ENCODE data around the gene SCARF2. TPM values are rescaled to one million over a fixed set of nuclear protein-coding genes. Genes with fewer than 3 reads are reported as not detected.

Gene SCARF2
- total RNA-seq, 3 donors from 2014 or later (not counting 1 experiment from before 2014, with no cell fraction given): 1.8 to 3.5 (median 2.9) TPM

DNA sequence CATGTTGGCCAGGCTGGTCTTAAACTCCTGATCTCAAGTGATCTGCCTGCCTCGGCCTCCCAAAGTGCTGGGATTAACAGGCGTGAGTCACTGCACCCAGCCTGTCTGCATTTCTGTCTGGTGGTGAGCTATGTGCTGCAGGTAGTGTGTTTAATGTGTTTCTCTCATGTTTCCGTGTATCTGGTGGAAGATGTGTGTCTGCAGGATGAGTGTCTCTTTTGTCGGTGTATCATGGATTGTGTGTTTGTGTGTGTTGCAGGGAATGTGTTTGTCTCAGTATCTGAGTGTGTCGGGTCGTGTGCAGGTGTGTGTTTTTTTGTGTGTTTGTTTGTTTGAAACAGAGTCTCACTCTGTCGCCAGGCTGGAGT is 16.1 kb downstream of the SCARF2 start:
- intact Hi-C loops (cut with micrococcal nuclease): loop anchor here (10.0 kb wide), 1 partner anchor 143 kb away; no protein-coding TSS in a partner anchor
- Mint-ChIP-seq H3K4me1 (peaks cover 0 to 5% of the 10 kb centered on the region in 2 donors), H3K9me3 (no peaks in the 10 kb centered on the region), H3K27me3 (ENCODE audit: low read depth in 2 of 2) (peaks cover 0 to 7% of the 10 kb centered on the region in 2 donors), H3K4me3 (no peak overlapping the region), H3K36me3 (no peaks in the 10 kb centered on the region), H3K27ac (no peak overlapping the region)
- WGBS (ENCODE audit: insufficient coverage): 89% methylated on average over 7 of the region's 7 CpGs
- DNase-seq (no peak), ATAC-seq (no peak)
- H3K4me1 ChIP-seq (ENCODE audit: control insufficient read depth, insufficient read depth, low read length): peaks cover 8% of the 10 kb centered on the region
- no peak overlapping the region for H3K27ac ChIP-seq (ENCODE audit: low read length)
- no peaks in the 10 kb centered on the region for H3K9me3 ChIP-seq (ENCODE audit: control insufficient read depth, insufficient read depth, low read length)
- TF ChIP-seq CTCF (IDR thresholded peaks at IDR 0.05): no peak
- no peaks in the 10 kb centered on the region for H3K36me3 ChIP-seq (ENCODE audit: control insufficient read depth, insufficient read depth, low read length)
- no peak overlapping the region for H3K4me3 ChIP-seq (ENCODE audit: low read length)
- H3K27me3 ChIP-seq (ENCODE audit: control insufficient read depth, insufficient read depth, low read length): peaks cover 12% of the 10 kb centered on the region

DNA sequence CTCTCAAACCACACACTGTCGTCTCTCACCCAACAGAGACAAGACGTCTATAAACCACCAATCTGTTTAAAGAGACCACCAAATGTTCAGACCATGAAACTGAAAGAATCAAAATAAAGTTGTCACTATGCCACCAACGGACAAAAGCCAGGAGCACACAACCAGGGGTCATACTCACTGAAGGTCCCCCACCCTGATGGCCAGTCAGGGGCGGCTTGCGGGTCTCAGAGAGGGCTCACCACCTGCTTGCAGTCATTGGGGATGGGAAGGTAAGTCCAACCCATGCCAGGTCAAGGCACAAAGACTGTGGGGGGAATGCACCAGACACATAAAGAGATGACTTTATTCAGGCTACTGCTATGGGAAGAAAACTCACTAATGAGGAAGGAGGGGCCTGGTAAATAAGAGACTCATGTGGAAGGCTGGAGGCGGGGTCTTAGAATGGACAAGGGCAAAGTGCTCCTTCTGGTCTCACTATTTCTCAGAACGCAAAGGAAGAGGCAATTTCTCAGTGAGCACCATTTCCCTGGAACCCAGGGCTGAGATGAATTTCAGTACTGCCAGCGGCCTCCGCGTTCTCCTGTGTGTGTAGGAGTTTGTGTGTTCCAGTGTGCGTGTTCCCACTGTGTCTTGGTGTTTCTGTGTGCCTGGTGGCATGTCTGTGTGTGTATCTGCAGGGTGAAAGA is 17.3 kb downstream of the SCARF2 start:
- no peak for TF ChIP-seq CTCF (IDR thresholded peaks at IDR 0.05)
- Histone ChIP-seq H3K36me3 (ENCODE audit: control insufficient read depth, insufficient read depth, low read length) (no peaks in the 10 kb centered on the region), H3K27me3 (ENCODE audit: control insufficient read depth, insufficient read depth, low read length) (peaks cover 7% of the 10 kb centered on the region), H3K4me3 (ENCODE audit: low read length) (no peak overlapping the region), H3K27ac (ENCODE audit: low read length) (no peak overlapping the region), H3K9me3 (ENCODE audit: control insufficient read depth, insufficient read depth, low read length) (no peaks in the 10 kb centered on the region), H3K4me1 (ENCODE audit: control insufficient read depth, insufficient read depth, low read length) (peaks cover 8% of the 10 kb centered on the region)
- 83% methylated on average over 11 of the region's 11 CpGs for WGBS (ENCODE audit: insufficient coverage)
- Mint-ChIP-seq H3K27ac (no peak overlapping the region), H3K4me3 (no peak overlapping the region), H3K27me3 (ENCODE audit: low read depth in 2 of 2) (peaks cover 0 to 7% of the 10 kb centered on the region in 2 donors), H3K4me1 (peaks cover 0 to 5% of the 10 kb centered on the region in 2 donors), H3K36me3 (no peaks in the 10 kb centered on the region), H3K9me3 (no peaks in the 10 kb centered on the region)
- ATAC-seq: no peak
- intact Hi-C loops (cut with micrococcal nuclease): loop anchor here (10.0 kb wide), 1 partner anchor 145 kb away; no protein-coding TSS in a partner anchor
- DNase-seq: no peak

DNA sequence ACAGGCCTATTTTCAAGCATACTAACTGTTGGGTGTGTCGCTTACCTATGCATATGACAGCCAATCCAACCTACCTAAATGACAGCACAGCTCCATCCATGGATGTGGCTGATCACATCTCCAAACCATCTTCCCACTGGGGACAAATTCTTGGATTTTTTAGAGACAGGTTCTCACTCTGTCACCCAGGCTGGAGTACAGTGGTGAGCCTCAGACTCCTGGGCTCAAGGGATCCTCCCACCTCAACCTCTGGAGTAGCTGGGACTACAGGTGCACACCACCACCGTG is 18.0 kb downstream of the SCARF2 start:
- 100% methylated on average over 1 of the region's 2 CpGs for WGBS (ENCODE audit: insufficient coverage)
- intact Hi-C loops (cut with micrococcal nuclease): loop anchor here (5.0 kb wide), 1 partner anchor 323 kb away; no protein-coding TSS in a partner anchor
- Histone ChIP-seq H3K9me3 (ENCODE audit: control insufficient read depth, insufficient read depth, low read length) (no peaks in the 10 kb centered on the region), H3K27me3 (ENCODE audit: control insufficient read depth, insufficient read depth, low read length) (peaks cover 3% of the 10 kb centered on the region), H3K4me3 (ENCODE audit: low read length) (no peak overlapping the region), H3K36me3 (ENCODE audit: control insufficient read depth, insufficient read depth, low read length) (no peaks in the 10 kb centered on the region), H3K4me1 (ENCODE audit: control insufficient read depth, insufficient read depth, low read length) (peaks cover 8% of the 10 kb centered on the region), H3K27ac (ENCODE audit: low read length) (no peak overlapping the region)
- ATAC-seq (no peak), DNase-seq (no peak)
- Mint-ChIP-seq H3K27me3 (ENCODE audit: low read depth in 2 of 2) (peaks cover 0 to 7% of the 10 kb centered on the region in 2 donors), H3K27ac (no peak overlapping the region), H3K36me3 (no peaks in the 10 kb centered on the region), H3K9me3 (no peaks in the 10 kb centered on the region), H3K4me1 (peaks cover 0 to 5% of the 10 kb centered on the region in 2 donors), H3K4me3 (no peak overlapping the region)
- no peak for TF ChIP-seq CTCF (IDR thresholded peaks at IDR 0.05)
